Stimulated activated CD4-positive, alpha-beta T cell treated with anti-CD3 and anti-CD28 coated beads, Interleukin-2, amount 100 ng/mL, for 24 hours (primary cell): ENCODE results near the gene PRDM5.

Experiments used
- DNase-seq, 2 donors: peaks; one replicate each; pipeline ENCODE4 v3.0.0-alpha.2; 2020

The PRDM5 gene

DNA sequence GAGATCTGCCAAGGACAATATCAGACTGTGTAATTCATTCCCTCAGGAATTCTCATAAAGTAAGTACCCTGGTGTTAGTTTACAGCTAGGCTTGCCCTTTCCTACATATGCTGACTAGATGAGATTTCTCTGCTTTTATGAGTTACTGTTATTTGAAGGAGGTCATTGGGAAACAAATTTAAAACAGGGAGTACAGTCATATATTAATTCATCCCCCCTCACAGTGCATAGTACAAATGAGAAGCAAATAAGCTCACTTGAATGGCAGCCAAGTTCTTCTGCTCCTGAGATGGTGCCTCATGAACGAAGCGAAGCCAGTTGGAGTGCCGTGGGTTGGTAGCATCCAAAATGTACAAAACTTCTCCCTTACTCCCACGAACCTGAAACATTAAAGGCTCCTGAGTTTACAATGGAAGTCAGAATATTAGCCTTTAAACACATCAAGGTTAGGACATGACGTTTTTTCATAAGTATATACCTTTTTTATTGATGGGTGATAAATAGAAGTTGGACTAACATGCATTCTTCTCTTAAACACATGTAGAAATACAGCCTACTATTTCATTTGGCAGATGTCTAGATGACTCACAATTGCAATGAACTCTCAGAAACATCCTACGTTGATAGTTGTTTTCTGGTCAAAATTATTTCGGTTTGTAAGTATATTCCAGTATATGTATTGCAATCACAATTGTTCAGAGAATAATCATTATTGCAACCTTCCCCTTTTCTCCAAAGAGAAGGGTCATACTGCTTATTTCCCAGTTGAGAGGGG, 69.2 kb downstream of the PRDM5 start:
- no peak for DNase-seq

DNA sequence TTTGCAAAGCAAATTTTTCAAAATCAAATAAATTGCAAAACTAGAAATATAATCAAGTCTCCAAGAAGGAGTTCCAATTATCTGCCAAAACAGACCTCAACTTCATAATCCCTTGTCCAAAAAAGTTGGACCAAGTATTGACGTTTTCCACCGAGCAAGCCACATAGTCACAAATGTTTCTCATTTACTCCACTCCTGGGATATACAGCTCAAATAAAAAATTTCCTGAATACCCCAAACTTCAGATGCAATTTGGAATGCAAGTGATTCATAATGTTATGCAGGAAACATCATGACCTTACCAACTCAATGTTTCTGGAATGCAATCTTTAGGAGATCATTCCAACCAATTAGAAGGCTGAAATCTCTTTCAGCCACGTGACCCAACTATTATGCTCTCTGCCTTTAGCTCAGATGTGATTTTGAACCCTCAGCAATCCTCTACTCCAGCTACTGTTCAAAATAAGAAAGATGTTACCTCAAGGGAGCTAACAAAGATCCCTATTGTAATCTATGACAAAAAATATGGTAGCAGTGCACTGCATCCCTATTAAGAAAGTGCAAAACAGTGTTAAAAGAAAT, 72.4 kb downstream of the PRDM5 start:
- DNase-seq: no peak

DNA sequence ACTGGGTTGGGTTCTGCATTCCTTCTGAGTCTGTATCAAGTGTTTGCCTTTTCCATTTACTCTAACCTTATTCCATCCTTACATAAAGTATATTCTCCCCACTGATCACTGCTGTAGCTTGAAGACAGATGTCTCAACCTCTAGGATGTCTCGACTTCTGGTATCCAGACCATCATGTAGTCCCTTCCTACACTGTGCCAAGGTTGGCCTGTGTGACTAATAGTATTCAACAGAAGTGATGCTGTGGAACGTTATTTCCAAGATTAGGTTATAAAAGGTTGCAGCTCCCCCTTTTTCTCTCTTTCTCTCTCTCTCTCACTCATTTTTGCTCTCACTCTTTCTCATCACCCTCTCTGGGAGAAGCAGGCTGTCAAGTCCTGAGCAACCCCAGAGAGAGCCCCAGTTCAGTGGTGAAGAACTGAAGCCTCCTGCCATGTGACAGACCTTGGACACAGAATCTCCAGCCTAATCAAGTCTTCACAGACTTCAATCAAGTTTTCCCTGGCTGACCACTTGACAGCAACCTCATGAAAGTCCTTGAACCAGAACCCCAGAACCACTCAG, 75.4 kb downstream of the PRDM5 start:
- DNase-seq: no peak

DNA sequence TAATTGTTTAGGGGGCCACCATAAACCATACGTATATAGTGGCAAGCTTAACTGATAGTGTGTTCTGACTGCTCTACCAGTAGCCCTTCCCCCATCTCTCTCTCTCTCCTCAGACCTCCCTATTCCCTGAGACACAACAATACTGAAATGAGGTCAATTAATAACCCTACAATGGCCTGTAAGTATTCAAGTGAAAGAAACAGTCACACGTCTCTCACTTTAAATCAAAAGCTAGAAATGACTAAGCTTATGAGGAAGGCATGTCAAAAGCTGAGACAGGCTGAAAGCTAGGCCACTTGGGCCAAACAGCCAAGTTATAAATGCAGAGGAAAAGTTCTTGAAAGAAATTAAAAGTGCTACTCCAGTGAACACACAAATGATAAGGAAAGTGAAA, 78.0 kb downstream of the PRDM5 start:
- no peak for DNase-seq

DNA sequence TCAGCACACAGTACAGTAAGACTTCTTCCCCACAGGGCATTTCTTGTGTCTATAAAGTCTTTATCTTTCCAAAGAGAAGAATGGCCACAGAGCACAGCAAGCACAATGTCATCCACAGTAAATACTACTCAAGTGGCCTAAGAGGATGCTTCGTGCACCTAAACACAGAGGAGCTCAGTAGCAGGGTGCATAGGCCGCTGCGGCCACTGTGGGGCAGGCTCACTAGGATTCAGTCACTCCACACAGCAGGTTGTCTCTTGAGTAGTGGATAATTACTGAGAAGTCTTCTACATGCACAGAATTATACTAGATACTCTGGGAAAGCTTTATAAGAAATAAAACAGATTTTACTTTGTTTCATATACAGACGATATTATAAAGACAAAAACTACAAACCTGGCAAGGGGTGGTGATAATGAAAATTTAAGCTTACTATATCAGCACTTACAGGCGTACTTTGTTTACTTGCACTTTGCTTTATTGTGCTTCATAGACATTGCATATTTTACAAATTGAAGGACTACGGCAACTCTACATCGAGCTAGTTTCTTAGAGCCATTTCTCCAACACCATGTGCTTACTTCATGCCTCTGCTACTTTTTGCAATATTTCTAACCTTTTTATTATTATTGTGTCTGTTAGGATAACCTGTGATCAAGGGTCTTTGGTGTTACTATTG, 78.5 kb downstream of the PRDM5 start:
- DNase-seq: no peak

DNA sequence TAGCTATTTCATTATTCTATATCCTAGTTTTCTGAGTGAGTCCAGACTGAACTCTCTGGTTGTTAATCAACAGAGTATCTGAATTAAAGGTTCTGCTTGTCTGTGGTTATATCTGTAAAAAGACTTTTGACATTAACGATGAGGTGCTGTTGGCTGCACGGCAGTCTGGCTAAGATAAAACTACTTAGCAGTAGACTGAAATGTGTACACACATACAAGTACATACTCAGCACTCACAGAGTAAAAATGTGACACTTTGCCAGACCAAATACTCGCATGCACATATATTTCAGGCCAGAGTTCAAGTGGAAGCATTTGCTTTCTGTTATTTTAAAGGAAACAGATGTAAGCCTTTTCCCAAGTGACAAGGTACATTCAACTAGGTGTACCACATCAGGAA, 80.5 kb downstream of the PRDM5 start:
- DNase-seq: no peak

DNA sequence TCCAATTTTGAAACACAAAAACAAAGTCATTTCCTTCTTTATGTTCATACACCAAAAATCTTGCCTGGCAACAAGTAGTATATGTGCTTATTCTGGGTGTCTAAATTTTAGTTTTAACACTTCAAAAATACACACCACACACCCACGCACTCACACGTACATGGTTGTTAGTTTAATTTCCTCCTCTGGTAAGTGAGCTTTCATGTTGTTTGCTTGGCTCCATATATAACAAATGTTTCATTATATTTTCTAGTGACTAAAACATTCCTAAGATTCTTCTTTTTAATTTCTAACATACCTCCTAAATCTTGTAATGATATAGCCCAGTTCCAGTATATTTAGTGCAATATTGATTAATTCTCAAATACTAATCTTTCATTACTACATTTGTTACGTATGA, 80.9 kb downstream of the PRDM5 start:
- no peak for DNase-seq

DNA sequence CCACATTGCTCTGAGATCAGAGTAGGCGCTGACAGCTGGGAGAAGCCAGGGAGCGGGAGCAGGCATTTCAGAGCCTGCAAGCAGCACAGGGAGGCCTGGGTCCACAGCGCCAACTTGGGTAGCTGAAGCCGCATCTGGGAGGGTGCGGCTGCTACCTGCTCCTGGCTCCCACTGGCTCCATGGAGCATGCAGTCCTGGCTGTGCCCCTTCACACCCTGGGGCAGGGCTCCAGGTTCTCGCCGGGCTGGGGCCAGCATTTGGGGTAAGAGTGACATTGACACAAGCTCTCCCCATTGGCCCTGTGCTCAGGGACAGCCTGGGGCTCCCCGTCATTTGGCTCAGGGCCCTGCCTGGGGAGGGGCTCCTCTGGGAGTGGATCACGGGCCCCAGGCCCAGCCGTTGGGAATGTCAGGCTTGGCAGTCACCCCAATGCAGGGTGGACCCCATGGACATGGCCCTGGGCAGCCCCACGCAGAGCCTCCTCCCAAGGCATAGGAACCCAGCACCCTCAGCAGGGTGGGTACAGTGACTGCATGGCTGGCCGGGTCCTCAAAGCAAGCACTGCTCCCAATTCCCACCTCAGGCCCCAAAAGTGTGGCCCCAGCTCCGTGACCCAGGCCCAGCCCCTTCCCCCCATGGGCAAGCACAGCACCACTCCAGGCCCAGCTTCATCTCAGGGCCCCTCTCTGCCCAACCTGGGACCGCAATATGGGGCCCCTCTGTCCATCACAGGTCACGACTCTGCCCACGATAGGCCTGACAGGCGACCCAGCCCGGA, 82.4 kb downstream of the PRDM5 start:
- no peak for DNase-seq

DNA sequence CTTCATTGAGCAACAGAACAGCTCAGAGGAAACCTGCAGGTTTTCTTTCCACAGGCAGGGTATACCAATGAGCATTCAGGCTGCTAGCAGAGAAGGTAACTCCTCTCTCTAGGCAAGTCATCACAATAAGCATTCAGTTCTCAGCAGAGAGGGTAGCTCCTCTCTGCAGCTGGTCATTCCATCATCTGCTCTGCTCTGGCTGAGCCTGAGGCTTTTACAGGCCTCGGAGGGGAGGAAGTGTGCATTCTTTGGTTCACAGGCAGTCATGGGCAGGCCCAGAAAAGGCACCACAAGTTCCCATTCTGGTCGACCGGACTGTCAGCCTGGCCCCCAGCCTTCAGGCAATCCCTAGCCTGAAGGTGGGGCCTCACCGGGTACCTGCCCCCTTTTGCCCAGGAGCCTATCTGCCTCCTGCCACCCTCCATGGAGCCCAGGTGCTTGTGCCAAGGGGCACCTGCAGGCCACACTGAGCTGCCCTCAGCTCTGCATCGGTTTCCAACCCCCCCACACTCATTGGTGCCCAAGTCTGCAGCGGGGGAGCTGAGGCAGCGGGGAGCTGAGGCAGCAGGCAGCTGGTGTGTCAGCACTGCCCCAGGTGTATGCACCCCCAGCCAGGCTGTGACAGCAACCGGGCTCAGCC, 83.1 kb downstream of the PRDM5 start:
- DNase-seq: no peak

DNA sequence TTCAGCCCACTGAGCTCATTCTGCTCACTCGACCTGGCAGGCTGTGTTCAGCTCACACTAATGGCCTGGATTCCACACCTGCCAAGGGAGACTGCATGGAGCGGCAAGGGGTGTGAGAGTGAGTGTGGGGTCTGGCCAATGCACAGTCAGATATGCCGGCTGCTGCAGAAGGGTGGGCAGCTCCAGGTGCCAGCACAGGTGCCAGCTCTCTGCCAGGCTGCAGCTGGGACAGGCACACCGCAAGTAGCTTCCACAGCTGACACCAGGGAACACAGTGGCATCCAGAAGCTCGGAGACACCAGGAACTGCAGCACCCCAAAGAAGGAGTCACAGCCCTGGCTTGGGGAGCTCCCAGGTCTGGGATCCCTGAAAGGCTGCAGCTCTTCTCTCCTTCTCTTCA, 83.7 kb downstream of the PRDM5 start:
- no peak for DNase-seq

DNA sequence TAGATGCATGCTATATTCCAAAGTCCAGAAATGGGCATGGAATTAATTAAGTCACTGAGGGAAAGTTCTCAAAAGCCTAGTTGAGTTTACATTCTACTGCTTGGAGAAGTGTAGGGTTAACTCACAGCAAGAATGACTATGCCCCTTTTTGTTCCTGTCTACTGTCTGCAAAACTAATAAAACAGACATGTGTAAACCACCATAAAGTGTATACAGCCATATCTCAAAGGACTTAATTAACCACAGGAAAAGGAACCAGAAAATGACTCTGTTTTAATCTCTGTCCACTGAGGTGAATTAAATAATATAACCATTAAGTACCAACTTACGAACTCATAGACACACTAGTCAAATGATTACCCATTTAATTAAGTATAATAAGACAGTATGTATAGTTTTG, 84.9 kb downstream of the PRDM5 start:
- no peak for DNase-seq

DNA sequence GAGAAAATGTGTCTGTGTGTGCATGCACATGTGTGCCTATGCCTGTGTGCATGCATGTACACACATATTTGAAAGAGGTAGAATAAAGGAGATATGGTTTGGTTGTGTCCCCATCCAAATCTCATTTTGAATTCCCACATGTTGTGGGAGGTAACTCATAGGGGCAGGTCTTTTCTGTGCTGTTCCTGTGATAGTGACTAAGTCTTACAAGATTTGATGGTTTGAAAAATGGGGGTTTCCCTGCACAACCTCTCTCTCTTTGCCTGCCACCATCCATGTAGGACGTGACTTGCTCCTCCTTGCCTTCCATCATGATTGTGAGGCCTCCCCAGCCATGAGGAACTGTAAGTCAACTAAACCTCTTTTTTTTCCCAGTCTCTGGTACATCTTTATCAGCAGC, 87.2 kb downstream of the PRDM5 start:
- DNase-seq: no peak

DNA sequence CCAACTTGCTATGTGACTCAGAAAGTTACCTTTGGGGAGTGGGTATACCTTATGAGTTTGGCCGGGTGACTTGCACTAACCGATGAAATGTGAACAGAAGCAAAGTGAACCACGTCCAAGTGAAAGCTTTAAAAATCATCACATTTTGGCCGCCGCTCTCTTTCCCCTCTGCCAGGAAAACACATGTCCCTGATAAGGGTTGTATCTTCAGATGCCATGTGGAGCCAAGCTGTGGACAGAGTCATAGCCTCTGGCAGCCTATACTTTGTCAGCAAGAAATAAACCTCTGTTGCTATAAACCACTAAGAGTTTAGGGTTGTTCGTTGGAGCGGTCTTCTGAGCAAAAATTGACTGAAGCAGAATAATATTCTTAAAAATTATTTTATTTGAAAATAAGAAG, 92.3 kb downstream of the PRDM5 start:
- no peak for DNase-seq

DNA sequence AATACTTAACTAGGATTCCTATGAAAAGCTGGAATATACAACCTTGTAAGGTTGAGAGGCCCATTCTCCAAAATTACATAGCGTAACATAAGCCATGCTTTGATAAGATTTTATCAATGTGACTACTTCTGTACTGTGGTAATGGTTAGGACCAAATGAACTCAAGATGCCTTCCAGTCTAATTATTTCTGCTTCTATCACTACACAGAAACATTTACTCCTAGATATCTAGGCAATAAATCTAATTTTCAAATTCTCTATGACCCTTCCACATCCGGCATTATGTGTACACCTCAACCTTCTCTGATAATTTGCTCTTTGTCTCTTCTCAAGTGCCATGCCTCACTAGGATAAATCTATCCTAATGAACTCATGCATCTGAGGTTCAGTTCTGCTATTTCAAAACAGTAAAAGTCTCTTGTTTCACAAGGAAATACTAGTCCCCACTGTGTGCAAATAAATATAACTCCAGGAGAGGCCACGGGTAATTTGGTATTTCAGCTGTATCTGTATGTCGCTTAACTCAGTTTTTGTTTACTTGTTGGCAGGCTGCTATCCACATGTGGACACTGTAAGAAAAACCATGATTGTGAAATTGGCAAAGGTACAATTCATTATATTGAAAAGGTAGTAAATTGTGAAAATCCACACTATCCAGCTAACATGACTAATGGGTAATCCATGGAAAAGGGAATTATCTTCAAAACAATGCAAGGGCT, 93.3 kb downstream of the PRDM5 start:
- DNase-seq: no peak

DNA sequence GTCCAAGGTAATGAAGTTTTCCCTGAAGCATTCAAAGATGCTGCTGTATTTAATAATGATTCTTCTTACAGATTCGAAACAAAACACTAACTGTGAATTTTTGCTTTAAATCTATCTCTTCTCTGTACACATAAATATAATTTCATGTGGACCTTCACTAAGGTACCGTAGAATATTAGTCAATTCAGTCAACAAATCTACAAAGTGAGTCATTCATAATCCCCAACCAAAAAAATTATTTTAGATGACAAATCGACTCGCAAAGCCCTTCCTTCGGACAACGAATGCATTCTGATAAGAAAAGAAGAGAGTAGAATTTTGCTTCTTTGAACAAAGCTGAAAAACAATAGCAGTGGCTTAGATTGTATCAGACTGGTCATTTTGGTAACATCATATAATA, 95.7 kb downstream of the PRDM5 start:
- DNase-seq: no peak

DNA sequence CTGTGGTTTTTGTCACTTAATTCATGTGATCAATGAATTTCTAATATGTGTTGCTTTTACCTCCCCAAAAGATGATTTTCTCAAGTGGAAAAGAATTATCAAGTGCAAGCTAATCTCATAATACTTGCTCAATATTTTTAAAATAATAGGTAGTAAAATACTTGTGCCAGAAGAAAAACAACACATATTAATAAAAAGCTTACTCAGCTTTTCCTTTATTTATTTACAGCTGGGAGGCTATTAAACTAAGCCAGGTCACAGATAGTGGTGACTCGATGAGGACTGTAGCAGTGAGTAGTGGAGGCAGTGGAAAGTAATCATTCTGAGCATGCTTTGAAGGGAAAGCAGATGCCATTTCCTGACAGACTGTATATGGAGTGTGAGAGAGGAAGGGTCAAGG, 96.1 kb downstream of the PRDM5 start:
- no peak for DNase-seq

DNA sequence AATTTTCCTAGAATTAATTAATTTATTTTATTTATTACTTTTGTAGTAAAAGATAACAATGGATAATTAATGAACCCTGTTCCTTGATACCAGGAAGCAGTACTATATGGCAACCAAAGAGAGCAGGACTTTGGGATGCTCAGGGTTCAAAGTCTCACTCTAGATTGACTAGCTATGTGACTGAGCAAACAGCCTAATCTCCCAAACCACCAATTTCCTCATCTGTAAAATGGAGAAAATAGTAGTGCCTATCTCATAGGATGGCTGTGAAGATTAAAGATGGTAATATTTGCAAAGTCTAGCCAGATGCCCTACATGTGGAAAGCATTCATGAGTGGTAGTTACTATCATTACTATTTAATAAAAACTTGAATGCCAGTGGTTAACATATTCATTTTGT, 97.6 kb downstream of the PRDM5 start:
- DNase-seq: no peak

DNA sequence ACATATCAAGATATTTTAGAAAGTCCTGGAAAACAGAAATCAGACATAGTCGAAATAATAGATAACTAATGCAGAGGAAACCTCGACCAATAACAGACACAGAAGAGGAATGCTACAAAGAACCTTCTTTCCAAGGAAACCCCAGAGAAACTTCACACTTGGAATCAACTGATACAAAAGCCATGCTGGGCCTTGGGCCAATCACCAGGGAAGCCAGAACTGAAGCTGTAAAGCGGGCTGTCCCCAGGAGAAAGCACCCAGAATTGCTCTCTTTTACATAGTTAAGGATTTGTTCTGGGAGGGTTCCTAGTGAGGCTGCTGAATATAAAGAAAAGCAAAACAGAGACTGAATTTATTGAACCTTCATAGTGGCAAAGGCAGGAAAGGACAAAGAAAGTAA, 100.5 kb downstream of the PRDM5 start:
- DNase-seq: no peak

DNA sequence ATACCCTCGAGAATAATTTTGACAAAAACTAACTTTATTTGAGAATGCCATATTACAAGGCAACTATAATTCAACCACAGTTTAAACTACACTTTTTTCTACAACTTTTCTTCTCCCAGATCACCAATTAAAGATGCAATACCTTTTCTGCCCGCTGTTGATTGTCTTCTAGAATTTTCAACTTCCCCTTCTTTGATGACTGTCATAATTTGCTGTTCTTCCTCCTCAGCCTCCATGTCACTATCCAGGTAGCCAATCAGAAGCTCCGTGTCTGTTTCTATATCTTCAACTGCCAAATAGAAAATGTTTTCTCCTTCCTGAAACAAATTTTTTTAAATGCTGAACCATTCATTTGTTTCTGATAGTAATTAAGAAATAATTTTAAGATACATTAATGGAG, 101.5 kb downstream of the PRDM5 start:
- DNase-seq: no peak

DNA sequence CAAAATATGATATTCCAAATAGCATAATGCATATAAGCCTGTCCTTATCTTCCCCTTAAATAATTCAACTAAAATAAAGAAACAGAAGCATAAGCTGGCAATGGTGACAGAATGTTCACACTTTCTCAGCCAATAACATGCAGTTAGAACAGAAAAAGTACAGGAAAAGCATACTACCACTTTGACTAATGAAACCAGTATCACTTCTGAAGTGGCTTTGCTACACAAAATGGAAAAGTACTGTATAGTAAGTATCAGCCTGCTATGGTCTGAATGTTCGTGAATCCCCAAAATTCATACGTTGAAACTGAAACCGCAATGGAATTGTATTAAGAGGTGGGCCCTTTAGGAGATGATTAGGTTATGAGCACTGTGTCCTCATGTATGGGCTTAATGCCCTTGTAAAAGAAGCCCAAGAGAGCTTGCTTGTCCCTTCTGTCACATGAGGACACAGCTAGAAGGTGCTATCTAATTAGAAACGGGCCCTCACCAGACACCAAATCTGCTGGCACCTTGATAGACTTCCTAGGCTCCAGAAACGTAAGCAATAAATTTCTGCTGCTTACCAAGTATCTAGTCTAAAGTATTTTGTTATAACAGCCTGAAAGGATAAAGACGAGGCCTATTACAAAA, 102.6 kb downstream of the PRDM5 start:
- no peak for DNase-seq

DNA sequence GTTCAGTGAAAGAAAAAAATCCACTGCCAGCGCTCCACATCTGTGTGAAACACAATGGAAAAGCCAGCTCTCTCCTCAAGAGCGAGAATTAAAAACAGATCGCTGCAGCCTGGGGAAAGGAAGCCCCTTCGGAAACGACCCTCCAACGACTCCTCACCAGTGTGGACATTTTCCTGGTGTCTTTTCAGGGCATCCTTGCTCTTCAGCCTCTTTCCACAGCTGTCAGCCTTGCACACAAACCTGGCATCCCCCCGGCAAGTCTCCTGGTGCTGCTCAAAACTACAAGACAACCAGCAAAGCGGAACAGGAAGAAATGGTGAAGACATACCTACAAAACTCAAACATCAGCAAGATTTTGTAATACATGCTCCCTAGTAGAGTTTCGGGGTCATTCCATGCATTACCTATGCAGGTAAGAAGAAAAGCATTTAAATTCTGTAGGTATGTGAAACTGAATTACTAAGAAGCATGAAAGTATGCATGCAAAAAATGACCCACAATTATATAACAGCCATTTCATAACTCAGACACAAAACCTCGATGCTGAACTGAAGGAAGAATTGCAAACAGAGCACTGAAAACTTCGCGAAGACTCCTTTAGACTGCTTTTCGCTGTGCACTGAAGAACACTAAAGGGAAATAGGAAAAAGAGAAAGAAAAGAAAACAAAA, 106.1 kb downstream of the PRDM5 start:
- no peak for DNase-seq
